MCF 10A (cell line): ENCODE results near the gene AMBN. TPM values are rescaled to one million over a fixed set of nuclear protein-coding genes. Genes with fewer than 3 reads are reported as not detected.
A peak's percentile ranks its signal among the peaks of the same experiment; 100 is the strongest.

Source experiments
- BruUV-seq: library from RNA; stranded (reverse); fragments of 400-500 nt; replicated peaks from 2 replicates; lab custom pipeline; 2021; lab: Mats Ljungman, UMichigan
- CTCF ChIA-PET: fragments of 300-600 bp; sonication (Branson Sonifier 250); formaldehyde crosslinking; extraction: SDS; loops from one replicate; lab custom pipeline; 2021; ENCODE audit warnings: antibody characterized with exemption, inconsistent platforms; lab: Yijun Ruan, JAX
- POLR2A ChIA-PET: fragments of 300-600, 350-650 bp; sonication (Branson Sonifier 250); formaldehyde crosslinking; extraction: SDS; loops from one replicate; lab custom pipeline; 2020; ENCODE audit warnings: antibody characterized with exemption, inconsistent platforms; lab: Yijun Ruan, JAX
- DNase-seq: peaks from one replicate; pipeline ENCODE4 v3.0.0-alpha.2; 2018; ENCODE audit not compliant: unreplicated experiment
- H3K27ac Mint-ChIP-seq: one replicate; pipeline ENCODE4 v1.8.0; 2022; ENCODE audit warnings: mild to moderate bottlenecking, low read depth, mixed read lengths; ENCODE audit not compliant: unreplicated experiment
- H3K27me3 Mint-ChIP-seq: one replicate; pipeline ENCODE4 v1.8.0; 2022; ENCODE audit warnings: mixed read lengths; ENCODE audit not compliant: insufficient read depth, unreplicated experiment
- H3K36me3 Mint-ChIP-seq: one replicate; pipeline ENCODE4 v1.8.0; 2022; ENCODE audit warnings: mild to moderate bottlenecking, moderate library complexity, mixed read lengths; ENCODE audit not compliant: insufficient read depth, unreplicated experiment
- H3K4me1 Mint-ChIP-seq: one replicate; pipeline ENCODE4 v1.8.0; 2022; ENCODE audit warnings: mixed read lengths; ENCODE audit not compliant: insufficient read depth, unreplicated experiment
- H3K4me3 Mint-ChIP-seq: one replicate; pipeline ENCODE4 v1.8.0; 2022; ENCODE audit warnings: mild to moderate bottlenecking, moderate library complexity, mixed read lengths; ENCODE audit not compliant: unreplicated experiment
- H3K9me3 Mint-ChIP-seq: one replicate; pipeline ENCODE4 v1.8.0; 2022; ENCODE audit warnings: mixed read lengths; ENCODE audit not compliant: unreplicated experiment
- CTCF ChIP-seq: fragments of 200-600 bp; IDR thresholded peaks from one replicate; pipeline ENCODE4 v1.8.0; 2022; ENCODE audit warnings: antibody characterized with exemption, mild to moderate bottlenecking; ENCODE audit not compliant: unreplicated experiment
- intact Hi-C: fragments of 100-400 bp; cut with micrococcal nuclease; formaldehyde crosslinking; loops from 2 replicates; pipeline ENCODE4 v1.14.1; 2022
- total RNA-seq: library from RNA; stranded (reverse); gene quantifications from 2 replicates; pipeline ENCODE4 v1.2.3, GENCODE V29; 2022

AMBN gene
- total RNA-seq, 1 experiment from 2014 or later: not detected

GRCh38 chr4:70603856-70604255 is 11.8 kb downstream of the AMBN start:
- no peak for TF ChIP-seq CTCF
- Mint-ChIP-seq H3K9me3 (no peaks in the 10 kb centered on the region), H3K27me3 (no peaks in the 10 kb centered on the region), H3K4me1 (no peaks in the 10 kb centered on the region), H3K27ac (no peak overlapping the region), H3K36me3 (no peaks in the 10 kb centered on the region), H3K4me3 (no peak overlapping the region)
- ChIA-PET POLR2A (no interaction called here), CTCF (interaction anchor here (0.7 to 1.6 kb wide), 6 partner anchors 10 to 581 kb away, joined by 3 to 7 read pairs (median 4); no protein-coding TSS in a partner anchor)
- intact Hi-C loops: loop anchor here (5.0 kb wide), 1 partner anchor 948 kb away; no protein-coding TSS in a partner anchor
- BruUV-seq: no TSS peak
- peak; percentile 18 for DNase-seq

GRCh38 chr4:70606459-70606858 is 14.4 kb downstream of the AMBN start:
- Mint-ChIP-seq H3K27me3 (no peaks in the 10 kb centered on the region), H3K27ac (no peak overlapping the region), H3K4me3 (no peak overlapping the region), H3K4me1 (no peaks in the 10 kb centered on the region), H3K36me3 (no peaks in the 10 kb centered on the region), H3K9me3 (no peaks in the 10 kb centered on the region)
- BruUV-seq: no TSS peak
- intact Hi-C loops: no loop called here
- TF ChIP-seq CTCF: no peak
- ChIA-PET POLR2A (interaction anchor here (1.0 kb wide), 1 partner anchor 8 kb away, joined by 3 read pairs; no protein-coding TSS in a partner anchor), CTCF (interaction anchor here (0.5 to 2.7 kb wide), 5 partner anchors 9 to 552 kb away, joined by 3 to 9 read pairs (median 3); partner anchors contain the start of gene UTP3)
- no peak for DNase-seq

GRCh38 chr4:70607334-70607853 is 15.3 kb downstream of the AMBN start:
- Mint-ChIP-seq H3K4me3 (no peak overlapping the region), H3K27me3 (no peaks in the 10 kb centered on the region), H3K36me3 (no peaks in the 10 kb centered on the region), H3K4me1 (no peaks in the 10 kb centered on the region), H3K27ac (no peak overlapping the region), H3K9me3 (no peaks in the 10 kb centered on the region)
- ChIA-PET POLR2A (no interaction called here), CTCF (interaction anchor here (0.5 to 2.7 kb wide), 4 partner anchors 8 to 683 kb away, joined by 3 to 9 read pairs (median 5); no protein-coding TSS in a partner anchor)
- BruUV-seq: no TSS peak
- TF ChIP-seq CTCF: no peak
- DNase-seq: no peak
- intact Hi-C loops: no loop called here

- H3K4me3 Mint-ChIP-seq: no peak overlapping the region
- H3K4me1 Mint-ChIP-seq: no peaks in the 10 kb centered on the region
- H3K27ac Mint-ChIP-seq: no peak overlapping the region
- no peak for TF ChIP-seq CTCF
- intact Hi-C loops: no loop called here
- BruUV-seq: no TSS peak
- CTCF ChIA-PET: interaction anchor here (0.7 to 2.2 kb wide), 2 partner anchors 38 to 44 kb away, joined by 3 to 7 read pairs; no protein-coding TSS in a partner anchor
- no peak for DNase-seq
- POLR2A ChIA-PET: no interaction called here
- no peaks in the 10 kb centered on the region for H3K36me3 Mint-ChIP-seq
- no peaks in the 10 kb centered on the region for H3K27me3 Mint-ChIP-seq
- no peaks in the 10 kb centered on the region for H3K9me3 Mint-ChIP-seq
Observed at GRCh38 chr4:70608324-70608723, 16.3 kb downstream of the AMBN start.
